SJCRH30 (cell line): Measurements from ENCODE around the gene PPM1M. TPM values are rescaled to one million over a fixed set of nuclear protein-coding genes. Genes with fewer than 3 reads are reported as not detected.
"Not testable (repeated sequence)": the region's sequence is repeated elsewhere in the genome, so short reads cannot be mapped to it uniquely, and the experiment has no call there.

Source experiments
- DNase-seq, 2 experiments: peaks; one replicate each; pipeline ENCODE4 v3.0.0-alpha.2; 2015 to 2020
- H3K27ac ChIP-seq: fragments of 250-450 bp; sonication (Bioruptor Pico); 2 replicates; pipeline ENCODE4 v1.5.1; 2020; ENCODE audit warnings: mild to moderate bottlenecking, moderate library complexity
- H3K27me3 ChIP-seq: fragments of 250-450 bp; sonication (Bioruptor Pico); 2 replicates; pipeline ENCODE4 v1.5.1; 2020; ENCODE audit warnings: mild to moderate bottlenecking, moderate library complexity
- H3K36me3 ChIP-seq: fragments of 250-450 bp; sonication (Bioruptor Pico); 2 replicates; pipeline ENCODE4 v1.5.1; 2020; ENCODE audit warnings: mild to moderate bottlenecking, moderate library complexity
- H3K4me1 ChIP-seq: fragments of 250-450 bp; sonication (Bioruptor Pico); 2 replicates; pipeline ENCODE4 v1.5.1; 2020; ENCODE audit warnings: mild to moderate bottlenecking, moderate library complexity
- H3K4me3 ChIP-seq: fragments of 250-450 bp; sonication (Bioruptor Pico); 2 replicates; pipeline ENCODE4 v1.5.1; 2020; ENCODE audit warnings: mild to moderate bottlenecking, moderate library complexity
- H3K9me3 ChIP-seq: fragments of 250-450 bp; sonication (Bioruptor Pico); replicated peaks from 2 replicates; pipeline ENCODE4 v1.5.1; 2020; ENCODE audit warnings: mild to moderate bottlenecking, moderate library complexity
- total RNA-seq: library from RNA; depleted of rRNA; stranded (reverse); fragments of >200 nt; shearing (Covaris generic); gene quantifications from 2 replicates; pipeline ENCODE4 v1.2.3, GENCODE V29; 2014

Gene PPM1M
- total RNA-seq, 1 experiment from 2014 or later = 7.6 TPM

DNA sequence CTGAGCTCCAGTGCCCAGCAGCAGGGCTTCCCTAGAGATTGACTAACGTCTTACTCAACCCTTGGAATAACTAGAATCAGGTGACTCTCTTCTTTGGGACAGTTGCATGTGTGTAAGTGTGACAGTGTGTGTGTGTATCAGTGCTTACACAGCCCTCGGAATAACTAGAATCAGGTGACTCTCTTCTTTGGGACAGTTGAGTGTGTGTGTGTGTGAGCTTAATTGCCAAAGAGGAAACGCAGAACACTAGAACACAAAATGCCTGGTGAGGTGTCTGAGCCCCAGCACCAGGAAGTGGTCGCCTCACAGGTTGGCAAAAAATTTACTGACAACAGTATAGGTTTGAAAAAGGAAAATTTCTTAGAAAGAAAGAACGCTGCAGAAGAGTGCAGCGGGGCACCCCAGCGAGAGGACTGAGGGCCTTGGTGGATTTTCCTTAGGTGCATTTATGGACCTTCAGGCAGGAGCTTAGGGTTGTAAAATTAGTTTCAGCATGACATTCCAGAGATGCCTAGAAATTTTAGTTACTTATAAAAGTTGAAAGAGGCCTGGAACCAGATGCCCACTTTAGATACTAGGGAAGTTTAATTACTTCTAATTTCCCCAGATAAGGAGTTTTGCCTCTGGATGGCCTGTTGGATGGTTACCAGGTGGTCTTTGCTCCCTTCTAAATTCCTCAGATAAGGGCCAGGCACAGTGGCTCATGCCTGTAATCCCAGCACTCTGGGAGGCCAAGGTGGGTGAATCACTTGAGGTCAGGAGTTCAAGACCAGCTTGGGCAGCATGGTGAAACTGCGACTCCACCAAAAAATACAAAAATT lies 36.6 kb downstream of the PPM1M start:
- no peaks in the 10 kb centered on the region for H3K36me3 ChIP-seq
- H3K4me1 ChIP-seq = peaks cover 20% of the 10 kb centered on the region
- H3K27me3 ChIP-seq = no peaks in the 10 kb centered on the region
- no peak for DNase-seq
- H3K9me3 ChIP-seq = no peaks in the 10 kb centered on the region
- no peak overlapping the region for H3K27ac ChIP-seq
- no peak overlapping the region for H3K4me3 ChIP-seq

DNA sequence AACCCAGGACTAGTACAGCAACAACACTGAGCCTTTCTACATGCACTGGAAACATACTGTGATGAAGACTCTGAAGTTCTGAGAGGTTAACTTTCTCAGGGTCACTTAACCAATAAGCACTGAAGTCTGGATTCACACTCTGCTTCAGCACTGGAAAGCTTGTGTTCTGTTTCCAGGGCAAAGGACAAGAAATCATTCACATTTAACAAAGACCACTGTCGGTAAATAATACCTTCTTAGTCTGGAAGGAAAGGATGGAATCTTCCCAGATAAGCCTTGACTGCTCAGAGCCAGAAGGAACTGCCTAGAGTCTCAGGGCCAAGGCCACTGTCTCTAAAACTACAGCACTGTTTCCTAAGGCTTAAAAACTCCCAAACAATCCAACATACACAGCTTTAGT lies 37.7 kb downstream of the PPM1M start:
- no peak overlapping the region for H3K4me3 ChIP-seq
- H3K9me3 ChIP-seq = no peaks in the 10 kb centered on the region
- no peaks in the 10 kb centered on the region for H3K36me3 ChIP-seq
- DNase-seq = no peak
- no peaks in the 10 kb centered on the region for H3K27me3 ChIP-seq
- H3K4me1 ChIP-seq = peaks cover 20% of the 10 kb centered on the region
- no peak overlapping the region for H3K27ac ChIP-seq

- H3K9me3 ChIP-seq, H3K27ac ChIP-seq, H3K27me3 ChIP-seq, H3K36me3 ChIP-seq, DNase-seq, H3K4me3 ChIP-seq: not testable (repeated sequence)
- H3K4me1 ChIP-seq = peaks cover 19% of the 10 kb centered on the region
These were observed 38.5 kb downstream of the PPM1M start for GRCh38 chr3:52284051-52284450.

GRCh38 chr3:52286777-52287110 lies 41.2 kb downstream of the PPM1M start:
- Histone ChIP-seq H3K4me3 (peak overlapping the region; percentile 97), H3K27me3 (no peaks in the 10 kb centered on the region), H3K36me3 (no peaks in the 10 kb centered on the region), H3K27ac (no peak overlapping the region), H3K9me3 (no peaks in the 10 kb centered on the region), H3K4me1 (peaks cover 3% of the 10 kb centered on the region; the same call in 1 of the 2 replicates)
- no peak for DNase-seq

GRCh38 chr3:52288674-52289073 lies 43.1 kb downstream of the PPM1M start:
- Histone ChIP-seq H3K4me3 (no peak overlapping the region), H3K4me1 (no peaks in the 10 kb centered on the region), H3K9me3 (no peaks in the 10 kb centered on the region), H3K27me3 (no peaks in the 10 kb centered on the region), H3K36me3 (no peaks in the 10 kb centered on the region), H3K27ac (no peak overlapping the region)
- no peak for DNase-seq

DNA sequence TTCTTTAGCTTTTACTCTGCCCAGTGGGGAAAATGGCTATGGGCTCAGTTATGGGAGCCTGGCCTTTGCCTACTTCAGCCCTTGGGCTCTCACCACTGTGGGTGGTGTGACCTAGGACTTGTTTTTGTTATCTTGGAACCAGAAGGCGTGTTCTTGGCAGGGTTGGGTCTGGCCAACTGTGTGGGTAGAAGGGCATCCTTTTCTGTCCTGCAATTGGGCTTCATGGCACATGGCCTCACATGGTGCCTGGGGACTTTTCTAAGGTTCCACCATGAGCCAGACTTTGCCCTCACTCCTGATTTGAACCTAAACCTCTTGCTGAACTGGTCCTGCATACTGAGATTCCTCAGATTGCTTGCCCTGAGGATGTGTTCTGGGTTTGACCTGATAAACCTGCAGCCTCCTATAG lies 43.8 kb downstream of the PPM1M start:
- Histone ChIP-seq H3K36me3 (no peaks in the 10 kb centered on the region), H3K4me3 (no peak overlapping the region), H3K4me1 (no peaks in the 10 kb centered on the region), H3K27me3 (no peaks in the 10 kb centered on the region), H3K9me3 (no peaks in the 10 kb centered on the region), H3K27ac (no peak overlapping the region)
- no peak for DNase-seq

DNA sequence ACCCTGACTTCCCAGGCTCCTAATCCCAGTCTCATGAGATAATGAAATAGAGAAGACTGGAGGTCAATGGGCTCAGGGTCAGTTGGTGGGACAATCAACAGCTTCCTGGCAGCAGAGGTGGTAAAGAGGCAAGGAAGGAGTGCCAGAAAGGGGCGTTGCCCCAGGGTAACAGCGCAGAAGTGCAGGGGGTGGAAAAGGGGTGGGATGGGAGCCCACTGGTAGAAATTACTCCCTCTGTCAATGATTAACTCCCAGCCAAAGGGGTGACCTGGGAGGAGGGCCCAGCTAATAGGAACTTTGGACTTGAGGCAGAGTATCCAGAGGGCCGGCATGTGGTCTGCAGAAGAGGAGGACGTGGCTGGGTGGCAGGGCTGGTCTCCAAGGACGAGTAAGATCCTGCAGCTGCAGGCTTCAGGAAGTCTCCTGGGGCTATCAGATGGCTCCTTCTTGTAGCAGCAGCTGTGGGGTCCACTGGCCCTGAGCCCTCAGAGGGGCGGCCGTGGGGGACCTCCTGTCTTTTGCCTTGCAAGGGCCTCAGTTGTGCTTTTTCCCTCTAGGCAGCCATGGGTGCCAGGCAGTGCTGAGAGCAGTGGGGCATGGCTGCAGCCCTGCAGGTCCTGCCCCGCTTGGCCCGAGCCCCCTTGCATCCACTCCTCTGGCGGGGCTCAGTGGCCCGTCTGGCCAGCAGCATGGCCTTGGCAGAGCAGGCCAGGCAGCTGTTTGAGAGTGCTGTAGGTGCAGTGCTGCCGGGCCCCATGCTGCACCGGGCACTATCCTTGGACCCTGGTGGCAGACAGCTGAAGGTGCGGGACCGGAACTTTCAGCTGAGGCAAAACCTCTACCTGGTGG lies 44.4 kb downstream of the PPM1M start:
- no peak overlapping the region for H3K27ac ChIP-seq
- DNase-seq = no peak
- no peaks in the 10 kb centered on the region for H3K27me3 ChIP-seq
- no peaks in the 10 kb centered on the region for H3K4me1 ChIP-seq
- H3K36me3 ChIP-seq = no peaks in the 10 kb centered on the region
- H3K4me3 ChIP-seq = no peak overlapping the region
- no peaks in the 10 kb centered on the region for H3K9me3 ChIP-seq

GRCh38 chr3:52290596-52291507 lies 45.3 kb downstream of the PPM1M start:
- no peak for DNase-seq

DNA sequence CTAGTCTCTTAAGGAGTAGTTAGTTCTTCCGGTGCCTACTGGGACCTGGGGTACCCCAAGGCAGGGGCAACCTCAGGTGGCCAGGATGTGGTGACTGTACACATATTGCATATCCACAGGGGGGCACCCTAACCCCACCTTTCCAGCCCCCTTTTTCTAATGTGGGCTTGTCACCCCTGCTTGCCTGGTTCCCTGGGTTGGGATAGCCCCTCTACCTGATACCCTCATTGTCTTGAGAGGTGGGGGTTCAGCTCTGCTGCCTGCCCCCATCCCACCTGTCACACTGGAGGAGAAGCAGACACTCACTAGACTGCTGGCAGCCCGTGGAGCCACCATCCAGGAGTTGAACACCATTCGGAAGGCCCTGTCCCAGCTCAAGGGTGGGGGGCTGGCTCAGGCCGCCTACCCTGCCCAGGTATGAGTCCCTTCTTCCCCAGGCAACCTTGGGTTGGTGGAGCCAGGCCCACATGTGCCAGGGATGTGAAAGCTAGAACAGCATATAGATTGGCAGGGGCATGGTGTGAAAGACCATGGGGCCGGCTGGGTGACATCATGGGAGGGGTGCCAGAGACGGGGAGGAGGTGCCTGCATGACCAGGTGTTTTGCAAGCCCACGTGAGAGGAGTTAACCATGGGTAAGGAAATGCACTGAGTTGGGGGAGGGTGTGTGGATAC lies 46.1 kb downstream of the PPM1M start:
- no peak overlapping the region for H3K27ac ChIP-seq
- H3K4me3 ChIP-seq = no peak overlapping the region
- peak; percentile 52 to 60 for DNase-seq
- H3K27me3 ChIP-seq = no peaks in the 10 kb centered on the region
- no peaks in the 10 kb centered on the region for H3K36me3 ChIP-seq
- no peaks in the 10 kb centered on the region for H3K9me3 ChIP-seq
- no peaks in the 10 kb centered on the region for H3K4me1 ChIP-seq

More at GRCh38 chr3:52290596-52291507, 45.3 kb downstream of the PPM1M start:
- Histone ChIP-seq H3K27ac (no peak overlapping the region), H3K4me1 (no peaks in the 10 kb centered on the region), H3K9me3 (no peaks in the 10 kb centered on the region), H3K36me3 (no peaks in the 10 kb centered on the region), H3K4me3 (no peak overlapping the region), H3K27me3 (no peaks in the 10 kb centered on the region)

DNA sequence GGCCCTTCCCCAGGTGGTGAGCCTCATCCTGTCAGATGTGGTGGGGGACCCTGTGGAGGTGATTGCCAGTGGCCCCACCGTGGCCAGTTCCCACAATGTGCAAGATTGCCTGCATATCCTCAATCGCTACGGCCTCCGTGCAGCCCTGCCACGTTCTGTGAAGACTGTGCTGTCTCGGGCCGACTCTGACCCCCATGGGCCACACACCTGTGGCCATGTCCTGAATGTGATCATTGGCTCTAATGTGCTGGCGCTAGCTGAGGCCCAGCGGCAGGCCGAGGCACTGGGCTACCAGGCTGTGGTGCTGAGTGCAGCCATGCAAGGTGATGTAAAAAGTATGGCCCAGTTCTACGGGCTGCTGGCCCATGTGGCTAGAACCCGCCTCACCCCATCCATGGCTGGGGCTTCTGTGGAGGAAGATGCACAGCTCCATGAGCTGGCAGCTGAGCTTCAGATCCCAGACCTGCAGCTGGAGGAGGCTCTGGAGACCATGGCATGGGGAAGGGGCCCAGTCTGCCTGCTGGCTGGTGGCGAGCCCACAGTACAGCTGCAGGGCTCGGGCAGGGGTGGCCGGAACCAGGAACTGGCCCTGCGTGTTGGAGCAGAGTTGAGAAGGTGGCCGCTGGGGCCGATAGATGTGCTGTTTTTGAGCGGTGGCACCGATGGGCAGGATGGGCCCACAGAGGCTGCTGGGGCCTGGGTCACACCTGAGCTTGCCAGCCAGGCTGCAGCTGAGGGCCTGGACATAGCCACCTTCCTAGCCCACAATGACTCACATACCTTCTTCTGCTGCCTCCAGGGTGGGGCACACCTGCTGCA lies 46.9 kb downstream of the PPM1M start:
- H3K36me3 ChIP-seq = no peaks in the 10 kb centered on the region
- no peak overlapping the region for H3K4me3 ChIP-seq
- no peak for DNase-seq
- H3K4me1 ChIP-seq = no peaks in the 10 kb centered on the region
- H3K27me3 ChIP-seq = no peaks in the 10 kb centered on the region
- no peaks in the 10 kb centered on the region for H3K9me3 ChIP-seq
- no peak overlapping the region for H3K27ac ChIP-seq

GRCh38 chr3:52293491-52294319 lies 48.1 kb downstream of the PPM1M start:
- Histone ChIP-seq H3K9me3 (no peaks in the 10 kb centered on the region), H3K4me1 (no peaks in the 10 kb centered on the region), H3K36me3 (no peaks in the 10 kb centered on the region), H3K27ac (no peak overlapping the region), H3K27me3 (no peaks in the 10 kb centered on the region; the same call in 1 of the 2 replicates), H3K4me3 (no peak overlapping the region)
- no peak for DNase-seq

DNA sequence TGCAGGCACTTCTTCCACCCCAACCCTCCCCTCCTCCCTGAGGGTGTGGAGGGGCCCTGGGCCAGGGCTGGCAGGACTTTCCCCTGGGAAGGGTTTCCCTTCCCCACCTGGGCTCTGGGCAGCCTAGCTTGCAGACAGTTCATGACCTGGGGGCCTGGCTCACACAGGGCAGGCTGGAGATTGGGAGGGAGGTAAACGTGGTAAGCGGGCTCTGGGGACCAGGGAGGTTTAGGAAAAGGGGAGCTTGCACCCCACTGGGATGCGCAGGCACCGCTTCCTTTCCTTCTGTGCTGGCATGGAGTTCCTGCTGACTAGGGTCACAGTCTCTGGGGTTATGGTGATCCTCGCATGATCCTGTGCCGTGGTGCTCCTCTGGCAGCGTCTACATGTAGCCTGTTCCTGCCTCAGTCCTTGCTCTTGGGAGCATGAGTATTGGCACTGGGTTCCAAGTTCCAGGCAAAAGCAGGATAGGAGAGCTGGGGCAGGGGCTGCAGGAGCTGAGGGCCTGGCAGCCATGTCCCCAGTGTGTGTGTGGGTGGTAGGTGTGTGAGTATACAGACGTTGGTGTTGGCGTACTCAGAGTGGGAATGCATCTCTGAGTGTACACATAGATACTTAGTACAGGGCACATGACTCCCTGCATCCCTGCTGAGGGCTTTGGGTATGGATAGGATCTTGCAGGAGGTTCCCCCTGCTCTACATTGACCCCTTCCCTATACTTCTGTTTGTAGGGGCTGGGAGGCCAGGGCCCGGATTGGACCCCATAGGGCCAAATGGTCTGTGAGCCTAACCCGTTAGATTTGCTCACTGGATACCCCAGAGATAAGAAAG lies 49.0 kb downstream of the PPM1M start:
- Histone ChIP-seq H3K4me3 (no peak overlapping the region), H3K27me3 (peaks cover 5% of the 10 kb centered on the region; the same call in 1 of the 2 replicates), H3K9me3 (no peaks in the 10 kb centered on the region), H3K36me3 (no peaks in the 10 kb centered on the region), H3K27ac (no peak overlapping the region), H3K4me1 (no peaks in the 10 kb centered on the region)
- DNase-seq = no peak
